Activated CD8-positive, alpha-beta memory T cell treated with anti-CD3 and anti-CD28 coated beads, Interleukin-2, amount 50 U/mL, for 4 hours (primary cell): Measurements from ENCODE around the gene KRTAP5-3.
"Not testable (repeated sequence)": the region's sequence is repeated elsewhere in the genome, so short reads cannot be mapped to it uniquely, and the experiment has no call there.

Source experiments
- DNase-seq: peaks from one replicate; pipeline ENCODE4 v3.0.0-alpha.2; 2020

Gene KRTAP5-3

DNA sequence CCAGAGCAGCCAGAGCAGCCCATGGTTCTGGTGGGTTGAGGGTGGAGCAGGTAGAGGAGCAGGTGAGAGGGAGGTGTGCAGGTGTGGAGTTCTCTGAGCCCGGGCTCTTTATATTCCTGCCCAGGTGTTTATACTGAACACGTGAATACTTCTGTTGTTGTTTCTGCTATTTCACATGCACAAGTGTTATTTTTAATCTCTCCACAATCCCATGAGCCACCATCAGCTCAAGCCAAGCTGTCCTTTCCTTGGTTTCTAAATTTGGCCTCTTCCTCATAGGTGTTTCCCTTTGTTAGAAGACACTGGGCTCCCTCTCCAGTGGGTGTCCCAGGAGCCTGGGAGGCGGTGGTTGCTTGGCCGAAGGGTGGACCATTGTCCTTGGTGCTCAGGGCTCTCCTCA is at the start of gene KRTAP5-3:
Gene KRTAP5-3 (minus strand): TSS at position 101 of the 400 bp plus-strand sequence. CDS start 78 bp downstream, at position 23.
- DNase-seq, result no peak

GRCh38 chr11:1656670-1657069 is 48.4 kb upstream of the KRTAP5-3 start:
- no peak for DNase-seq

GRCh38 chr11:1656061-1656441 is 47.8 kb upstream of the KRTAP5-3 start:
- DNase-seq, result no peak

GRCh38 chr11:1655168-1656060 is 47.2 kb upstream of the KRTAP5-3 start:
- DNase-seq, result no peak

DNA sequence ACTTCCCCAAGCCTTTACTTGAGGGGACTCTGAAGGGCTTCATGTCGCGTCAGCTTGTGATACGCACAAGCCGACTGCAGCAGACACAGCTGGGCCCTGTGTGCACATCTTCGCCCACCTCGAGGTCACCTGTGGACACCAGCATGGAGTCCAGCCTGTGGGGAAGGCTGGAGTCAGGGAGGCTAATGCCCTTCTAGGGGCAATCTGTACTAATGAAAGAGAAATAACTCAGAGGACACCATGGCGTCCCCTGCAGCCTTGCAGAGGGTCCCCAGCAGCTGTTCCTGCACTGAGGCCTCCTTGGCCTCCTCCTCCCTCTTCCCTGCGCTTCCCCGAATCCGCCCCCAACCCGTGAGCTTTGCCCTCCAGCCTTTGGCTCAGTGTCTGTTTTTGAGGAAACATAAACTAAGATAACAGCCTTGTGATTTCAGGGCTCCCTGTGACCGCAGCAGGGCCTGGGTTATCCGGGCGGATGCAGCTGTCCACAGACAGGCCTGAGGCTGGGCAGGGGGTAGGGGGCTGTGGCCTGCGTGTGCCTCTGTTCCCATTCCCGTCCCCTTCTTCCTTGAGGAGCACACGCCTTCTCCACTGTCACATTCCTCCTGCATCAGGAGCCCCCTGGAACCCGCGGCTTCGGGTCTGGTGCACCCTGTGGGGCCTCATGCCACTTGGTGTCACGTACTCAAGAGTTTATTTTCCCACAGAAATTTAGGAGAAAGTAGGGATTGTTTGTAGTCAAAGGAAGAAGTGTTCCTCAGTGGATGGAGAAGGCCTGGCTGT is 46.3 kb upstream of the KRTAP5-3 start:
- DNase-seq, result no peak

DNA sequence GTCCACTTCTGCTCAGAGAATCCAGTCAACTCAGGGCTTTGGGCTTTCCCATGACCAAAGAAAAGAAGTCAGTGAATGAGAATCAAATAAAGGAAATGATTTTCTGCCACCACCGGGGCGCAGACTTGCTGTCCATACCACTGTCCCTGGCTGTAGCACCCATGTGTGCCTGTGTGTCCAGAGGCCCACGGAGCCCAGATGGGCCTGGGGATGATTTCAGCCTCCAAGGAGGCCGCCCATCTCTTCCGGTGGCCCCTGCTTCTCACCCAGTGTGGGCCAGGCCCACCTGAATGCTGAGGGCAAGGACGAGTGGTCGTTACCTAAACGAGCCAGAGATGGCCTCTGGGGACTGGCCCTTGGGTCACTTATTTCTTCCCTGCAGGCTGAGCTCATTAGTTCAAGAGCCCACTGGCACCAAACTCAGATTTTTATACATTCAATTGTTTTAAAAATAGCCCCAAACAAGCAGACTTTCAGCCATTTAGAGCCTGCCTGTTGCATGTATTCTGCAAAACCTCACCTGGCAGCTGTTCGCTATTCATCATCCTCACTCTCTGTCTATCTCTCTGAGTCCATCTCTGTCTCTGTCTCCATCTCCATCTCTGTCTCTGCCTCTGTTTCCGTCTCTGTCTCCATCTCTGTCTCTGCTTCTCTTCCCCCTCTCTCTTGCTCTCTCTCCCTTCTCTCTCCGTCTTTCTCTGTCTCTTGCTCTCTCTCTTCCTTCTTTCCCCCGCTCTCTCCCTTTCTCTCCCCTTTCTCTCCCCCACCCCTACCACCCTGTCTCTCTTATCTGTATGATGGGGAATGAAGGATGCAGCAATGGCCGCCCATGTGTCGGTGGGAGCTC is 45.5 kb upstream of the KRTAP5-3 start:
- no peak for DNase-seq

DNA sequence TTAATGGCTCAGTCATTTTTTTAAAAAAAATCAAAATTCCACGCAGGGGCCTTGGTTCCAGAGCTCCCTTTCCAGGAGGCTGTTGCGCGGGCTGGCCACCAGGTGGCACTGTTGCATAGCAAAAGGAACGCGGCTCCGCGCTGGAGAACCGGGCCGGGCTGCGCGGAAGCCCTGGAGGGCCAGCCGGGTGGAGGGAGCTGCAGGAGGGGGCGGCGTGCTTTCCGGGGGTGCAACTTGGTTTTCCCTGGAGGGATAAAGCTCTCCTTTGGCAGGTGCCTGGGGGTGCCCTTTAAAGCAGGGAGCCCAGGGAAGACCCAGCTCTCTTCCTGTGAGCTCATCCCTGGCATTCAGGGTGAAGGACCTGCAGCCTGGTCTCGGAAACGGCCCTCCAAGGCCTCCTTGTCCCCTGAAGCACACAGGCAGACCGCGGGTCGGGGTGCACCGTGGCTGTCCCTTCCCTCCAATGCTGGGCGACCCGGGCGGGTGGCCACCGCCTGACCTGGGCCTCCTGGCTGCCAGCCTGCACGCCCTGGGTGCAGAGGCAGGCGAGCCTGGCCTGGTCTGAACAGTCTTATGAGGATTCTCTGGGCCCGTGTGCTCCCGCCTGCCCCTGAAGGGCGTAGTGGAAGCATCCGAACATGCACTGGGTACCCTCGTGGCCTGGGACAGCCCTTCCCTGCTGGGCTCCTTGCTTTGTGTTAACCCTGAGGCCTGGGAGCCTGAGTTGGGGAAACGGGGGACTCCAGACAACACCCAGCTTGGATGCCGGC is 44.7 kb upstream of the KRTAP5-3 start:
- peak; percentile 81 for DNase-seq

DNA sequence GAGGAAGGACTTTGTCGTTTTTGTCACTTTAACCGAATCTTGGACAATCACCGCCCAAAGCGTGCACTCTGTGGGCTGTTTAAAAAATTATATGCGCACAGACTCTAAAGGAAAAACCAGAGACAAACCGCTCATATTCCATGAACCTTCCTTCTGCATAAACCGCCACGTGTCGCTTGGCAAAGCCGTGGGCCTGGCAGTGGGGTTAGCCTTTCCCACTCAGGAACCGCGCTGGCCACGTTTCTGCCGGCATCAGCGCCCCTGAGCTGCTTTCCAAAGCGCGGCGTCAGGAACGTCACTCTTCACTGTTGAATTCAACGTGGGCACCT is 44.1 kb upstream of the KRTAP5-3 start:
- no peak for DNase-seq

GRCh38 chr11:1652026-1652425 is 43.8 kb upstream of the KRTAP5-3 start:
- no peak for DNase-seq

DNA sequence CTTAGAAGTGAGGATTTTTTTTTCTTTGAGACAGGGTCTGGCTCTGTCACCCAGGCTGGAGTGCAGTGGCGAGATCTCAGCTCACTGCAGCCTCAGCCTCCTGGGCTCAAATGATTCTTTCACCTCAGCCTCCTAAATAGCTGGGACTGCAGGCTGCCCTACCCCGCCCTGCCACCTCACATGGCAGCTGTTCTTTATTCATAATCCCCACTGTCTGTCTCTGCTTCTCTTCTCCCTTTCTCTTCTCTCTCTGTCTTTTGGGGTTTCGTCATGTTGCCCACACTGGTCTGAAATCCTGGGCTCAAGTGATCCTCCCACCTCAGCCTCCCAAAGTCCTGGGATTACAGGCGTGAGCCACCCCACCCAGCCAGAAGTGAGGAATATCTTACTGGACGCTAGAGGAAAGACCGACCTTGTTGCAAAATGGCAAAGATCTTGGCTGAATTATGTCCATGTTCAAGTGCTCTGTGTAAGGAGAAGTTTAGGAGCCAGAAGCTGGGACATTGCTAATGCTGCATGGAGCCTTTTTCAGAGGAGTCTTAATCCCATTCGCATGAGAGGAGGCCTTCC is 43.2 kb upstream of the KRTAP5-3 start:
- DNase-seq, result no peak

GRCh38 chr11:1650918-1651262 is 42.6 kb upstream of the KRTAP5-3 start:
- no peak for DNase-seq

DNA sequence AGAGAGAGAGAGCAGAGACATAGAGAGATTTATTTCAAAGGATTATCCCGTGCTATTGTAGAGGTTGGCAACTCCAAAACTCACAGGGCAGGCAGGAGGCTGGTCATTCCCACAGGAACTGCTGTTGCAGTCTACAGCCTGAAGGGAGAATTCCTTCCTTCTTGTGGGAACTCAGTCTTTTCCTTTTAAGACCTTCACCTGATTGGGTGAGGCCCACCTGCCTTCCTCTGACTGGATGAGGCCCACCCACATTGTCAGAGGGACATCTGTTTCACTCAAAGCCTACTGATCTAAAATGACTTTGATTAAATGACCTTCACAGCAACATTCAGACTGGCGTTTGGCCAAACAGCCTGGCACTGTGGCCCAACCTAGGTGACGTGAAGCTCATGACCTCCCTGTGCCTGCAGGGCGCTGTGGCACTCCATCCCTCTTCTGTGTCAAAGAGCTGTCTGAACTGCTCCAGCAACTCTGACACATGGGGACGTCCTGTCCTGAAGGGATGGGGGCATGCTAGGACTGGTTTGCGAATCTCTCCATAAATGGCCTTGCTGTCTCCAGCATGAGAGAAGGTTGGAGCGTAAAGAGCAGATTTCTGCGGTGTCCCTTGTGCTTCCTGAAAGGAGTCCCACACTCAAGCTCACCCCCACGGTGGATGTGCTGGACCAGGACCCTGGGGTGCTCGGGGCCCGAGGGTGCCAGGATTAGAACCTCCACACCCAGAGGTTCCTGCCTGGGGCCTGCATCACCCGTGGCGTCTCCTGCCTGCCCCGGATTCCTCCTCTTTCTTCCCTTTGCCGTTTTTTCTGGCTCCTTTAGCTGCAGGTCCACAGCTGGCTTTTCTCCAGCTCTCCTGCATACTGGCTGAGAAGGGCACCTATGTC is 42.0 kb upstream of the KRTAP5-3 start:
- DNase-seq, result no peak

GRCh38 chr11:1648653-1649420 is 40.6 kb upstream of the KRTAP5-3 start:
- no peak for DNase-seq

GRCh38 chr11:1647901-1648652 is 39.8 kb upstream of the KRTAP5-3 start:
- no peak for DNase-seq

DNA sequence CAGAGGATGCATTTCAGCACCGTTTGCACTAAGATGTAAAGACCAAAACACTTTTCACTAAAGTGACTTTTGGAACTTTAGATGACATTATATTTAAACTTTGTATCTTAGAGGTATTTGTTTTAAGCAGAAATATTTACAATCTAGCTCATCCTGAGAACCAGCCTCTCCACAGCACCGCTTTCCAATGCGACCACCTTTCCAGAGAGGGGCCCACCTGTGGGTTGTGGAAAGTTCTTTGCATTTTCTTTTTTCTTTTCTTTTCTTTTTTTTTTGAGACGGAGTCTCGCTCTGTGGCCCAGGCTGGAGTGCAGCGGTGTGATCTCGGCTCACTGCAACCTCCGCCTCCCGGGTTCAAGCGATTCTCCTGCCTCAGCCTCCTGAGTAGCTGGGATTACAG is 38.3 kb upstream of the KRTAP5-3 start:
- not testable (repeated sequence) for DNase-seq

GRCh38 chr11:1645357-1645821 is 37.1 kb upstream of the KRTAP5-3 start:
- no peak for DNase-seq

DNA sequence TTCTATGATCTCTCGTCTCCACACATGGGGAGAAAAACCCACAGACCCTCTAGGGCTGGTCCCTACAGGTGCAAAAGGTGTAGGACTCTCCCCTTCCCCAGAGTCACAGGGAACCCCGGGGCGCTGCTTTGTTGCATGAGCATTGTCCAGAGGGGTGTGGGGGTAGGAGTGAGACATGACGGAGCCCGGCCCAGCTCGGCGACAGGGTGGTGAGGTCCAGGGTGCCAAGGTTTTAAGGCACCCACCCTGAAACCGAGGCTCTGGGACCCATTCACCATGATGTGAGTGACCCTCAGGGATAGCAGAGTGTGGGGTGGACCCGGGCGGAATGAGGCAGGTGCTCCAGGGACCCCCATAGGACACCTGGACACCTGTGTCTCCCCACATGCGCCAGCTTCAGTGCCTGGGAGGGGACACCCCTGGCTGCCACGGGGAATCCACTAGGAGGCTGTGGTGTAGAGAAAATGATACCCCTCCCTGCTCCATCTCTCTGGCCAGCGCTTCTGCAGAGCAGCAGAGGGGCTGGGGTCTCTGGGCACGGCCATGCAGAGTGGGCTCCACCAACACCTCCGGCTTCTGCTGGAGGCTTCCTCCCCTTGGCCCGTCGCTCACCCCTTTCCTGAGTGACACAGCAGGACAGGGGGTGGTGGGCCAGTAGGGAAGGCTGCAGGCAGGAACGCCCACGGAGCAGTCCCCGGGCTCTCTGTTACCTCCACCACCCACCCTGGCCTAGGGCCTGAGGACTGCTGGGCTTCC is 36.5 kb upstream of the KRTAP5-3 start:
- DNase-seq, result no peak

GRCh38 chr11:1643146-1643690 is 35.0 kb upstream of the KRTAP5-3 start:
- no peak for DNase-seq
